ENCODE data around the gene CPED1.
"Not testable (repeated sequence)": the region's sequence is repeated elsewhere in the genome, so short reads cannot be mapped to it uniquely, and the experiment has no call there.

CPED1 gene

GRCh38 chr7:121196286-121196685 lies 207.8 kb downstream of the CPED1 start:
- DNase-seq: no peak

DNA sequence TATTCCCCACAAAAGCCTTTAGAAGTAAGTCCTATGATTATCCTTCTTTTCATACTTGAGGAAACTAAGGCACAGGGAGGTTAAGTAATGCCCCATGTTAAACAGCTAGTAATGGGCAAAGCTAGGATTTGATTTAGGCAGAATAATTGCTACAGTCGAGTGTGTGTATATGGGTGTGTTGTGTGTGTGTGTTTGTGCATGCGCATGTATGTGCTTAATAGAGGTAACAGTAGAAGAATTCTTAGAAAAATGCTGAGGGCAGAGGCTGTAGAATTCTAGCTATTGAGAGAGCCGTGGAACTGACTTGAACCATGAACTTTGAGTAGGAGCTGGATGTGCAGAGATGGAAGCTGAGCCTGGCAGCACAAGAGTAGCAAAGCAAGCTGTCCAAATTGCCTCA lies 208.9 kb downstream of the CPED1 start:
- DNase-seq: no peak

GRCh38 chr7:121198502-121198901 lies 210.0 kb downstream of the CPED1 start:
- DNase-seq: no peak

DNA sequence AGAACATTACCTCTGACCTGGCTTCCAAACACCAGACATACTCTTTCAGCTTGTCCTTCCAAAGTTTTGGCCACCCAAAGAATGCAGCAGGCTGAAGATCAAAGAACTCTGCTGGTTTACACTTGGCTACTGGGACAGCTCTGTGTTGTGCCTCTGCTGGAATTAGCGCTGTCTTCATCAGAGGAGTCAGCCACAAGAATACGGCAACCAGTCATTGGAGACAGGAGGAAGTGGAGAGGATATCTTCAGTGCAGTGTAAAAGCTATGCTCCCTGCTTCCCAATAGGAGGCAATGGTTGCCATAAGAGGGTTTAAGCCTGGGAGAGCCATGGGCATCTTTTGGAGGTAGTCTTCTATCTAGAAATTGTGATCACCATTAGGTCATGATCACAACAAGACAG lies 213.6 kb downstream of the CPED1 start:
- DNase-seq: no peak

DNA sequence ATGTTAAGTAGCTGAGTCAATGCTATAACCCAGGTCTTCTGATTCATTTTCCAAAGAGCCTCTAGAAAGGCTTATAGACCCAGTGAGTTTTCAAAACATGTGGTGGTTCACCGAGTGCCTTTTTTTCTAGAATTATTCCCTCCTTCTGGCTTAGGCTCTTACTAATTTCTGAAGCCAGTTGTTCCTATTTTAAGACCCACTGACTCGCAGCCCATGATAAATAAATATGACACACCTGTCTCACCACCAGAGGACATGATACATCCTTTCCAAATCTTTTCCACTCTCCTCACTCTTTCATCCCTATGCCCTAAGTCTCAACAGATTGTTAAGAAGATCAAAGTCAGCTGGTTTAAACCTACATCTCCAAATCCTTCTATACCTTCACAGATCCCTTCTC lies 214.3 kb downstream of the CPED1 start:
- DNase-seq: no peak

DNA sequence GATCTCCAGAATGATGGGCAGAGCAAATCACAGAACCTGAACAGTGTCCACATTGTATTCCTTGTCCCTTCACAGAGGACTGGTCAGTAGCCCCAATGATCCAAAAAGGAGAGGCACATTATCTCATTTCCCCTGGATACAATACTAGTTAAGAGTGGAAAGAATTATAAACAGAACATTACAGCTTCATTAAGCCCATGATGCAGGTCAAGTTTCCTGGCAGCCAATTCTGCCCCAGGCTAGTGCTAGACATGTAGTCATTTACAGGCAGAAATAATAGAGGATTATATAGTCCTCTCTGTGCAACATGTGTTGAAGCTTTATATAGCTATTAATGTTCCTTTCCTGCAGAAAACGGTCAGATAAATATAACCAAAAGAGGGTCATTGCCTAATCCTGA lies 216.0 kb downstream of the CPED1 start:
- no peak for DNase-seq

DNA sequence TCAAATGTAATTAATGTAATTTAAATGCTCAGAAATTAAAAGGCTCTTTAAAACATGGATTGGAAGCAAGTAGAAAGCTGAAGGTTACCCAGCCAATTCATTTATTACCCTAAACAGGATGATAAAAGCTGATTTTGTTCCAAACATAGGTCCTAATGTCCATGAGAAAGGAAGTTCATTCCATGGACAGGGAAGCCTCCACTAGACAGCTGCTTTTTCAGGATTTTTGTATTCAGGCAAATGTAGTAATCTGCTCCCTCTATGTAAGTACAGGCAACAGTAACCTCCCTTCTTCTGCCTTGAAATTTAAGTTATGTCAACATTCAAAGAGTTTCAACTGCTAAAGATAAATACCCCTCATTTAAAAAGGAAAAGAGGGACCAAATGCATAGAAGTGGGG lies 217.3 kb downstream of the CPED1 start:
- no peak for DNase-seq

- DNase-seq: no peak
These were observed 222.7 kb downstream of the CPED1 start for GRCh38 chr7:121211253-121211652.

DNA sequence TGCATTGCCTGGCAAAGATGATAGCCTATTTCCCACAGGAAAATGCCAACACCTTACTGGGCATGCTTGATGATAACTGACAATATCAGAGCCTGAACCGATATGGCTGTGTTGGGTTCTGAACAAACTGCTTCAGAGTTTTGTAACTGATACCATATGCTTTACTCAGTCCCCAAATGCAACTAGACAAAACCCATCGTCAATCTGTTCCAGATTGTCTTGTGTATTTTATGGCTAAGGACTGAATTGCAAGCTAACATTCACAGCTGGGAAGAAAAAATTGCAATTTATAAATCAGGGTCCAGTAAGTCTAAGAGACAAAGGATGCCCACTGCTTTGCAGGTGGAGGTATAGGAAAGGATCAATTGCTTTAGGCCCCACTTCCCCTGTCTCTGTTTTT lies 223.5 kb downstream of the CPED1 start:
- DNase-seq: no peak

DNA sequence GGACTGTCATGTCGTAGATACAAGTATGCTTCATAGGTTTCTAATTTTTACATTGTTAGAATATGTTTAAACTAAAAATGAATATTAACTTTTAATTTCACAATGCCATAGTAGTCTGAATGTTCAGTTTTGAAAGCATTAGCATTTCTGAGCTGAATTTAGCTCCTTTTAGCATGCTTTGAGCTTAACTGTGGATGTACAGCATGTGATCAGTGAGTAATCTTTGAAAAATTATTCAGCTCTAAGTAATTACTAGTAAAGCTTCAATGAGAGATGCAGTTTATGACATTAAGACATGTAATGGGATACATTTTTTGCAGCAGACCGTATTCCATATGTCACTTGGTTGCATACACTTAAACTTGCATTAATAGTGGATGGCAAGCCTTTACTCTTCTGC lies 226.1 kb downstream of the CPED1 start:
- no peak for DNase-seq

DNA sequence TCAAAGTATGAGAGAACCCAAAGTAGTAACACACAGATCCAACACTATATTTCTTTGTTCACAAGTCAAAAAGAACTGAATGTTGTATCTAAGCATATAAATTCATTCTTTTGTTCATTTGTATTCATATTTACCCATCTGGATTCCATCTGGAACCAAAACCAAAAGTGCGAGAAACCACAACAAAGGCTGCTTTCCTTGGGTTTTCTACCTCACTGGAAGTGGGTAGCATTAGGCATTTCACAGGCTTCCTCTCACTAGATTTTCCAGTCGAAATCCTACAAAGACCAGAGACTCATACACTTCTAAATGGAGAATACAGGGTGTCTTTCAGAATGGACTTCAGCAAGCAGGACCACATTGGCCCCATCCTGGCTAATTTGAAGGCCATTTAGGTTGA lies 230.5 kb downstream of the CPED1 start:
- no peak for DNase-seq

DNA sequence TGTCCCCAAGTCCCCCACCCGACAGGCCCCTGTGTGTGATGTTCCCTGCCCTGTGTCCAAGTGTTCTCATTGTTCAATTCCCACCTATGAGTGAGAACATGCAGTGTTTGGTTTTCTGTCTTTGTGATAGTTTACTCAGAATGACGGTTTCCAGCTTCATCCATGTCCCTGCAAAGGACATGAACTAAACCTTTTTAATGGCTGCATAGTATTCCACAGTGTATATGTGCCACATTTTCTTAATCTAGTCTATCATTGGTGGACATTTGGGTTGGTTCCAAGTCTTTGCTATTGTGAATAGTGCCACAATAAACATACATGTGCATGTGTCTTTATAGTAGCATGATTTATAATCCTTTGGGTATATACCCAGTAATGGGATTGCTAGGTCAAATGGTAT lies 232.6 kb downstream of the CPED1 start:
- DNase-seq: not testable (repeated sequence)

DNA sequence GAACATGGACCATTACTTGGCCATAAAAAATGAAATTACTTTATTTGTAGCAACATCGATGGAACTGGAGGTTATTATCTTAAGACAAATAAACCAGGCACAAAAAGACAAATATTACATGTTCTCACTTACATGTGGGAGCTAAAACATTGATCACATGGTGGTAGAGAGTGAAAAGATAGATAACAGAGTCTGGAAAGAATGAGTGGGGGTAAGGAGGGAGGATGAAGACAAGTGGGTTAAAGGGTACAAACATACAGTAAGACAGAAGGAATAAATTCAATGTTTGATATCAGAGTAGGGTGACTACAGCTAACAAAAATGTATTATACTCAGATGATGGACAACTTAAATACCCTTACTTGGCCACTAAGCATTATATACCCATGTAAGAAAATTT lies 240.3 kb downstream of the CPED1 start:
- DNase-seq: no peak

DNA sequence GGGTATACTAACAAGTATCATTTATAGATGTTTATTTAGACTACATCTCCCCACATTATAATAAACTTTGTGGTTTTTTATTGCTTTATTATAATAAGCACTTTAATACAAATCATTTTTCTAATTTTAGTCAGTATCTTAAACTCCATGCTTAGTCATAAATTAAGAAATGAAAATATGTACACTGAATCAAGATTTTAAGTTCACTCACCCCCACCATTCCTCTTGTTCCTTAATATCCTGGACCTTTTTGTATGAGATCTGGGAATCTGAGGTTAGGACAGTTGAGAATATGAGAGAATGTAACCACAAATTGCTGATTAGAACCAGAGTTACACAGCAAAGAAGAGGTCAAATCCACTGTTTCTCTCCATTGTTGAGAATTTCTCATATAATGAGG lies 246.7 kb downstream of the CPED1 start:
- no peak for DNase-seq

DNA sequence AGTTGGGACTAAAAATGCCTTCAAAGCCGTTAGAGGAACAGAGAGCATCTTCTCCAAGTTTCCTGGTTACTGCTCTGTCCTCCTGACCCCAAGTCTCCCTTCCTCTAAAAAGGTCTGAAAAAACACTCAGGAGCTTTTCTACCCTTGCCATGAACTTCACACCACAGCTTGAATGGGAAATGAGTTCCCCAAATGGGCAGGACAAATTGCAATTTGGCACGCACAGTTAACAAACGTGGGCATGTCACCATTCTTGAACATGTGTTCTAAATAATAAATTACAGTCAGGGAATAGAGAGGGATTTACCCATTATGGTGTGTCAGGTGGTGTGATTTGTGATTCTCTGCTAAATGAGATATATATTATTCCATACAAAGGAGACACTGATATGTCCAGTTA lies 249.1 kb downstream of the CPED1 start:
- DNase-seq: no peak

DNA sequence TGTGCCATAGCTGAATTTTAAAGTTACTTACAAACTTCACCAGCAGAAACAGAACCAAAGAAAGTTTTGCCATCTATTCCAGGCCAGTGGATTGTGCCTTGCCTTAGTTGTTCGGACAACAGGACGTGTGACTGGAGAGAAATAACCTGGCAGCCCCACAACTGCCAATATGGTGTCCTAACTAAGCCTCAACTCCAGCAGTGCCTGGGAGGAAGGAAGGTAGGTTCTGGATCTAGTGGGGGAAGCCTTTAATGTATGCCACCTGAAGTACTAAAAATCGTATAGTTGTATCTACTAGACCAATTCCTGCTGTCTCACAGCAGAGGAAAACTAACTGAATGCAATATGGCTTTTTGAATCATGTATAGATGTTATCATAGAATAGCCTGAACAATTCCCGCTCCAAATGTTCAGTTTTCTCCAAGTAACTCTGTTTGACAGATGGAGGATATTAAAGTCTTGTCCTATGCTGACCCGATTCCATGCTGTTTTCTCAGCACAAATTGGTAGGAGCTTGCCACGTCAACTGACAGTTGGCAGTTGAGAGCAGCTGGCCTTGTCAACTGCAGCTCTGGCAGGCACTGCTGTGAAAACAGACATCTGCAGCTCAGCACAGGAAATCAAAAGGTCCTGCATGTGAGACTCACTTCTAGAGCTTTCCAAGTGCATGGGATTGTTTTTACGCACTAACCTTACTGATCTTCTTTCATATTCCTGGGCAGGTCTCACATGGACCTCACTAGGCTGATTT lies 255.8 kb downstream of the CPED1 start:
- no peak for DNase-seq

DNA sequence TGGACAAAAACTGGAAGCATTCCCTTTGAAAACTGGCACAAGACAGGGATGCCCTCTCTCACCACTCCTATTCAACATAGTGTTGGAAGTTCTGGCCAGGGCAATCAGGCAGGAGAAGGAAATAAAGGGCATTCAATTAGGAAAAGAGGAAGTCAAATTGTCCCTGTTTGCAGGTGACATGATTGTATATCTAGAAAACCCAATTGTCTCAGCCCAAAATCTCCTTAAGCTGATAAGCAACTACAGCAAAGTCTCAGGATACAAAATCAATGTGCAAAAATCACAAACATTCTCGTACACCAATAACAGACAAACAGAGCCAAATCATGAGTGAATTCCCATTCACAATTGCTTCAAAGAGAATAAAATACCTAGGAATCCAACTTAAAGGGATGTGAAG lies 262.9 kb downstream of the CPED1 start:
- not testable (repeated sequence) for DNase-seq

GRCh38 chr7:121252523-121253235 lies 264.2 kb downstream of the CPED1 start:
- not testable (repeated sequence) for DNase-seq

DNA sequence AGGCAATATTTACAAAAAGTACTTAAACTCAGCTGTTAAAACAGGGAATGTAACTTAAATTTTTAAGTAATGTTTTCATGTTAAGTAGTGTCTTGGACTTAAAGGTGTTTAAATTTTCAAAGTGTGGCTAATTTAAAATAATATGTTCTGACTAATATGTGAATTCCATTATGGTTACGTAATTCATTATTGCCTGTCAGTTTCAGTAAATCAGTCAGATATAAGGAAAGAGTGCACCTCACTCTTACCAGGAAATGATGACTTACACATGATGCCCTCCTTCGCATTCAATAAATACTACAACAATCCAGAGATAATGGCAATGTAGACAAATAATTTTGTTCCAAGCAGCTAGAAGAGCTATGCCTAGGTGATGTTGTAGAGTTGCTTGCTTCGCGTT lies 271.3 kb downstream of the CPED1 start:
- DNase-seq: no peak

- DNase-seq: no peak
These were observed 272.8 kb downstream of the CPED1 start for GRCh38 chr7:121261207-121261884.

GRCh38 chr7:121262221-121262620 lies 273.7 kb downstream of the CPED1 start:
- DNase-seq: no peak

DNA sequence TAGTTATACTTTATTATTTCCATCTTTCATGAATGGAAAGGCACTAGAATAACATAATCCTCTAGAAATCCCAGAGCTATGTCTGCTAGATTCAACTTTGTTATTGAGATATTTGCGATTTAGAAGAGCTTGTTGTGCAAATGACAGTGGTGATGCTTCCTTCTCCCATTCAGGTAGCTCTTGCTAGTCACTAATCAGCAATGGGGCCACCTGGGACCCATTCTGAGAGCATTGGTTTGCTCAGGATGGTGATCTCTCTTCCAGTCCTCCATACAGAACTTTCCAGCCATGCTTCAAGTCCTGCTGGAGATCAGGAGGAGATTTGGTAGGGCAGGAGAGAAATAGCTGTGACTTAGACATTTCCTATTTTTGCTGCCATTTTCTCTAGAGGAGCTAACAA lies 274.5 kb downstream of the CPED1 start:
- no peak for DNase-seq

DNA sequence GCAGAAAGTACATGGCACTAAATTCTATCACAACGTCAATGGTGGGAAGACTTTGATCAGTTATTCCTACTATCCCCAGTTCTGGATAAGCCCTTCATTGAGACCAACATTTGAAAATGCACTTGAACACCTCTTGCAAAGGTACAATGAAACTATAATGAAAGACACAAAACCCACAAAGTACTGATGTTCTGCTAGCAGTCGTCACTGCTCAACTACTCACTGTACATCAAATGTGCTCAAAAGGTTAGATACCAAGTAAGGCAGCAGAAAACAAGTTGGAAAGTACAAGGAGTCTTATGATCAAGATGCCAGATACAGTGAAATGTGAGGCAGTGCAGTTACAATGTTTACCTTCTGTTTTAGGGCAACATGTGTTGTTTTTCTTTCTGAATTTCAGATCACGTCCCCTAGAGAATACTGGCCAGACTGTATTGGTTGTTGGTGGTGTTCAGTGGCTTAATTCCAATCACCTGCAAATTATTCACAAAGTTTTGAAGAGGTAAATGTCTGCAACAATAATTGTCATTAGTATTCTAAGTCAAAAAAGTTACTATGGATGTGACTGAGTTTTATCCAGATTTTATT lies 277.9 kb downstream of the CPED1 start:
- DNase-seq: no peak

GRCh38 chr7:121267612-121268011 lies 279.1 kb downstream of the CPED1 start:
- DNase-seq: no peak
